HepG2 (cell line): ENCODE data around the gene CD46. TPM values are rescaled to one million over a fixed set of nuclear protein-coding genes. Genes with fewer than 3 reads are reported as not detected.

Source experiments
- ATAC-seq: fragments of 200-7000 bp; cut with Tn5 transposase; 3 replicates; pipeline ENCODE4 v1.9.1; 2020; ENCODE audit warnings: mild to moderate bottlenecking, moderate library complexity
- BruUV-seq: library from RNA; stranded (reverse); fragments of 400-500 nt; replicated peaks from 2 replicates; lab custom pipeline; 2021; lab: Mats Ljungman, UMichigan
- CTCF ChIA-PET: fragments of 300-600 bp; formaldehyde crosslinking; extraction: SDS; loops from one replicate; lab custom pipeline; 2021; ENCODE audit warnings: low total read pairs, inconsistent platforms, low intra/inter-chr PET ratio; lab: Yijun Ruan, JAX
- POLR2A ChIA-PET: fragments of 350-600 bp; sonication (Branson Sonifier 250); formaldehyde crosslinking; loops from one replicate; lab custom pipeline; 2020; ENCODE audit warnings: antibody characterized with exemption, inconsistent platforms; lab: Yijun Ruan, JAX
- DNase-seq: peaks from one replicate; pipeline ENCODE4 v3.0.0-alpha.2; 2015; ENCODE audit warnings: low spot score
- FAIRE-seq: peaks from 3 replicates; lab custom pipeline; 2011; peaks lifted over from hg19 to GRCh38; lab: Jason Lieb, UNC
- H2AFZ ChIP-seq: one replicate; pipeline ENCODE4 v1.6.1; 2011; ENCODE audit warnings: low read length, inconsistent platforms
- H3K27ac ChIP-seq: fragments of 300-600 bp; 3 replicates; pipeline ENCODE4 v1.8.0; 2011; ENCODE audit warnings: mixed run types, mild to moderate bottlenecking, mixed read lengths, low read length, inconsistent platforms; ENCODE audit not compliant: insufficient read depth; ENCODE audit errors: extremely low read length
- H3K27me3 ChIP-seq, 2 experiments: fragments of 200-600 bp in 1 of 2; 2 replicates in 1 of 2; 3 replicates in 1 of 2; pipeline versions ENCODE4 v1.6.0 to v1.8.0; 2011; ENCODE audit warnings: low read length in 2 of 2, mild to moderate bottlenecking in 2 of 2, moderate library complexity in 2 of 2, inconsistent platforms in 1 of 2; ENCODE audit not compliant: insufficient read depth in 2 of 2, control insufficient read depth in 1 of 2
- H3K36me3 ChIP-seq, 2 experiments: fragments of 200-600 bp in 1 of 2; replicated peaks in 1 of 2; 2 replicates in 1 of 2; 3 replicates in 1 of 2; pipeline versions ENCODE4 v1.5.1 to v1.8.0; 2011; ENCODE audit warnings: low read length in 2 of 2, inconsistent platforms in 1 of 2; ENCODE audit not compliant: insufficient read depth in 2 of 2, control insufficient read depth in 1 of 2
- H3K4me1 ChIP-seq: 2 replicates; pipeline ENCODE4 v1.5.1; 2012; ENCODE audit warnings: low read length, inconsistent platforms; ENCODE audit not compliant: insufficient read depth
- H3K4me2 ChIP-seq: 2 replicates; pipeline ENCODE4 v1.6.0; 2011; ENCODE audit warnings: low read depth, low read length, inconsistent platforms
- H3K4me3 ChIP-seq, 3 experiments: fragments of 200-600 bp in 1 of 3; sonication (generic), shearing (Covaris generic) in 1 of 3; replicated peaks in 1 of 3; 2 replicates each; pipeline ENCODE4 v1.5.1; 2011 to 2016; ENCODE audit warnings: low read length in 3 of 3, inconsistent platforms in 2 of 3, low read depth in 2 of 3, mild to moderate bottlenecking in 2 of 3, control low read depth in 1 of 3, mixed read lengths in 1 of 3; ENCODE audit not compliant: insufficient read depth in 1 of 3
- H3K79me2 ChIP-seq: one replicate; pipeline ENCODE4 v1.6.1; 2011; ENCODE audit warnings: low read length, inconsistent platforms; ENCODE audit not compliant: insufficient read depth
- H3K9ac ChIP-seq: 2 replicates; pipeline ENCODE4 v1.6.0; 2011; ENCODE audit warnings: mild to moderate bottlenecking, low read depth, low read length, inconsistent platforms; ENCODE audit not compliant: insufficient read depth
- H3K9me3 ChIP-seq: 2 replicates; pipeline ENCODE4 v1.5.1; 2012; ENCODE audit warnings: mild to moderate bottlenecking, low read length
- H4K20me1 ChIP-seq: 2 replicates; pipeline ENCODE4 v1.6.0; 2011; ENCODE audit warnings: inconsistent platforms, mild to moderate bottlenecking, low read length, moderate library complexity; ENCODE audit not compliant: insufficient read depth
- DBP ChIP-seq: sonication (generic); formaldehyde crosslinking; IDR thresholded peaks from 2 replicates; pipeline ENCODE4 v1.4.0; 2020; ENCODE audit warnings: missing genetic modification reagents; ENCODE audit errors: not compliant biosample characterization
- HNF4A ChIP-seq: sonication (generic); formaldehyde crosslinking; IDR thresholded peaks from 2 replicates; pipeline ENCODE4 v1.4.0; 2020; ENCODE audit warnings: missing genetic modification reagents
- SNAPC2 ChIP-seq: sonication (generic); formaldehyde crosslinking; IDR thresholded peaks from 2 replicates; pipeline ENCODE4 v1.8.1; 2022; ENCODE audit warnings: mild to moderate bottlenecking, missing genetic modification reagents
- TAF1 ChIP-seq: sonication (generic); formaldehyde crosslinking; IDR thresholded peaks from 2 replicates; pipeline ENCODE4 v1.4.0; 2020; ENCODE audit warnings: missing genetic modification reagents
- YY1 ChIP-seq: IDR thresholded peaks from 2 replicates; pipeline ENCODE4 v1.6.1; 2011; ENCODE audit warnings: low read length, low read depth, moderate library complexity, mild to moderate bottlenecking; ENCODE audit not compliant: insufficient read depth, insufficient replicate concordance
- ZNF253 ChIP-seq: sonication (generic); formaldehyde crosslinking; IDR thresholded peaks from 2 replicates; pipeline ENCODE4 v1.8.0; 2022; ENCODE audit warnings: mild to moderate bottlenecking, missing genetic modification reagents, borderline replicate concordance
- ZNF331 ChIP-seq: sonication (generic); formaldehyde crosslinking; IDR thresholded peaks from 2 replicates; pipeline ENCODE4 v1.4.0; 2020; ENCODE audit warnings: missing genetic modification reagents
- WGBS: methylation state at CpG from one replicate; pipeline ENCODE4 v1.1.6; 2017; ENCODE audit warnings: low lambda C conversion rate; 5-methylcytosine and 5-hydroxymethylcytosine counted together
- in situ Hi-C: cut with HindIII; loops from 2 replicates; pipeline ENCODE4 v1.10.0; 2017; ENCODE audit warnings: low pct_unique_long_range_greater_than_20kb; ENCODE audit not compliant: extremely low pct_ligation_motif_present
- intact Hi-C: fragments of 100-400 bp; cut with micrococcal nuclease; formaldehyde crosslinking; loops from one replicate; pipeline ENCODE4 v1.10.0; 2022; ENCODE audit not compliant: unreplicated experiment
- polyA plus RNA-seq, 8 experiments: library from polyadenylated mRNA; depleted of rRNA in 3 of 8; stranded (reverse) in 7 of 8; unstranded in 1 of 8; fragments of >200 nt; fragmentation: Illumina TruSeq in 4 of 8; extraction: Trizol in 4 of 8; gene quantifications; 2 replicates each; pipeline versions ENCODE4 v1.2.1 to v1.2.3, GENCODE V29; 2011 to 2016; ENCODE audit warnings: low read depth in 4 of 8, missing spikeins in 1 of 8, mixed read lengths in 1 of 8; ENCODE audit not compliant: insufficient read depth in 1 of 8
- total RNA-seq, 5 experiments: library from RNA; depleted of rRNA; stranded (reverse); fragments of >200 nt; fragmentation: Illumina TruSeq; extraction: Trizol; gene quantifications; 2 replicates each; pipeline ENCODE4 v1.2.3, GENCODE V29; 2016; ENCODE audit warnings: low read depth in 1 of 5
- TF ChIP-seq, protein P1 (sequence below): sonication (generic); formaldehyde crosslinking; IDR thresholded peaks from 2 replicates; pipeline ENCODE4 v1.4.0; 2020; ENCODE audit warnings: missing genetic modification reagents
- TF ChIP-seq, protein P2 (sequence below): sonication (generic); formaldehyde crosslinking; IDR thresholded peaks from 2 replicates; pipeline ENCODE4 v1.5.0; 2020; ENCODE audit warnings: missing genetic modification reagents
- TF ChIP-seq, protein P3 (sequence below): IDR thresholded peaks from 2 replicates; pipeline ENCODE4 v1.6.1; 2016
- TF ChIP-seq, protein P4 (sequence below): sonication (generic); formaldehyde crosslinking; IDR thresholded peaks from 2 replicates; pipeline ENCODE4 v1.4.0; 2020; ENCODE audit warnings: missing genetic modification reagents

The CD46 gene
- total and polyA plus RNA-seq, 2 of the 13 experiments (the other 11 are each of a cell fraction or from before 2014, with no cell fraction given): 130 to 277 TPM

- Histone ChIP-seq H4K20me1 (peaks cover 22% of the 10 kb centered on the region), H3K4me3 (no peak overlapping the region), H3K9me3 (no peaks in the 10 kb centered on the region), H3K27me3 (no peaks in the 10 kb centered on the region; a peak in 1 of 5 replicates), H3K4me1 (no peaks in the 10 kb centered on the region), H3K27ac (no peak overlapping the region), H2AFZ (no peak overlapping the region), H3K79me2 (peaks cover 44% of the 10 kb centered on the region), H3K9ac (no peak overlapping the region), H3K36me3 (peaks cover 5 to 47% of the 10 kb centered on the region in 2 experiments)
- ATAC-seq (no peak), DNase-seq (no peak), FAIRE-seq (no peak)
- ChIA-PET POLR2A (no interaction called here), CTCF (no interaction called here)
- no TSS peak for BruUV-seq
- in situ Hi-C loops (no loop called here), intact Hi-C loops (no loop called here)
- TF ChIP-seq ZNF331 (CRISPR knock-in tag) (no peak), ZNF253 (CRISPR knock-in tag) (no peak)
- TF ChIP-seq, all 625 proteins: peak for 0
- H3K4me2 ChIP-seq: no peak overlapping the region
These were observed 27.2 kb downstream of the CD46 start for GRCh38 chr1:207779008-207779407.

DNA sequence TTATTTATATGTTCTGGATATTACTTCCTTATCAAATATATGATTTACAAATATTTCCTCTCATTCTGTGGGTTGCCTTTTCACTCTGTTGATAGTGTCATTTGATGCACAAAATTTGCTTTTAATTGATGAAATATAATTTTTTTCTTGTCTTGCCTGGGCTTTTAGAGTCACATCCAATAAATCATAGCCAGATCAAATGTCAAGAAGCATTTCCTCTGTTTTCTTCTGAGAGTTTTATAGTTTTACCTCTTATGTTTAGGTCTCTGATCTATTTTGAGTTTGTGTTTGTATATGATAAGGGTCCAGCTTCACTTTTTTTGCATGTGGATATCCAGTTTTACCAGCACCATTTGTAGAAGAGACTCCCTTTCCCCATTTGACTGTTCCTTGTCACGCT is 29.5 kb downstream of the CD46 start:
- WGBS: 98% methylated on average over 1 of the region's 1 CpG
- TF ChIP-seq, protein P1, sequence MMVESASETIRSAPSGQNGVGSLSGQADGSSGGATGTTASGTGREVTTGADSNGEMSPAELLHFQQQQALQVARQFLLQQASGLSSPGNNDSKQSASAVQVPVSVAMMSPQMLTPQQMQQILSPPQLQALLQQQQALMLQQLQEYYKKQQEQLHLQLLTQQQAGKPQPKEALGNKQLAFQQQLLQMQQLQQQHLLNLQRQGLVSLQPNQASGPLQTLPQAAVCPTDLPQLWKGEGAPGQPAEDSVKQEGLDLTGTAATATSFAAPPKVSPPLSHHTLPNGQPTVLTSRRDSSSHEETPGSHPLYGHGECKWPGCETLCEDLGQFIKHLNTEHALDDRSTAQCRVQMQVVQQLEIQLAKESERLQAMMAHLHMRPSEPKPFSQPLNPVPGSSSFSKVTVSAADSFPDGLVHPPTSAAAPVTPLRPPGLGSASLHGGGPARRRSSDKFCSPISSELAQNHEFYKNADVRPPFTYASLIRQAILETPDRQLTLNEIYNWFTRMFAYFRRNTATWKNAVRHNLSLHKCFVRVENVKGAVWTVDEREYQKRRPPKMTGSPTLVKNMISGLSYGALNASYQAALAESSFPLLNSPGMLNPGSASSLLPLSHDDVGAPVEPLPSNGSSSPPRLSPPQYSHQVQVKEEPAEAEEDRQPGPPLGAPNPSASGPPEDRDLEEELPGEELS: no peak
- TF ChIP-seq HNF4A (CRISPR knock-in tag): no peak
- TF ChIP-seq, protein P2, sequence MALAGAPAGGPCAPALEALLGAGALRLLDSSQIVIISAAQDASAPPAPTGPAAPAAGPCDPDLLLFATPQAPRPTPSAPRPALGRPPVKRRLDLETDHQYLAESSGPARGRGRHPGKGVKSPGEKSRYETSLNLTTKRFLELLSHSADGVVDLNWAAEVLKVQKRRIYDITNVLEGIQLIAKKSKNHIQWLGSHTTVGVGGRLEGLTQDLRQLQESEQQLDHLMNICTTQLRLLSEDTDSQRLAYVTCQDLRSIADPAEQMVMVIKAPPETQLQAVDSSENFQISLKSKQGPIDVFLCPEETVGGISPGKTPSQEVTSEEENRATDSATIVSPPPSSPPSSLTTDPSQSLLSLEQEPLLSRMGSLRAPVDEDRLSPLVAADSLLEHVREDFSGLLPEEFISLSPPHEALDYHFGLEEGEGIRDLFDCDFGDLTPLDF (CRISPR knock-in tag): no peak
- no peak for TF ChIP-seq YY1
- TF ChIP-seq, protein P3, sequence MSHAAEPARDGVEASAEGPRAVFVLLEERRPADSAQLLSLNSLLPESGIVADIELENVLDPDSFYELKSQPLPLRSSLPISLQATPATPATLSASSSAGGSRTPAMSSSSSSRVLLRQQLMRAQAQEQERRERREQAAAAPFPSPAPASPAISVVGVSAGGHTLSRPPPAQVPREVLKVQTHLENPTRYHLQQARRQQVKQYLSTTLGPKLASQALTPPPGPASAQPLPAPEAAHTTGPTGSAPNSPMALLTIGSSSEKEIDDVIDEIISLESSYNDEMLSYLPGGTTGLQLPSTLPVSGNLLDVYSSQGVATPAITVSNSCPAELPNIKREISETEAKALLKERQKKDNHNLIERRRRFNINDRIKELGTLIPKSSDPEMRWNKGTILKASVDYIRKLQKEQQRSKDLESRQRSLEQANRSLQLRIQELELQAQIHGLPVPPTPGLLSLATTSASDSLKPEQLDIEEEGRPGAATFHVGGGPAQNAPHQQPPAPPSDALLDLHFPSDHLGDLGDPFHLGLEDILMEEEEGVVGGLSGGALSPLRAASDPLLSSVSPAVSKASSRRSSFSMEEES (CRISPR knock-in tag): no peak
- TF ChIP-seq, protein P4, sequence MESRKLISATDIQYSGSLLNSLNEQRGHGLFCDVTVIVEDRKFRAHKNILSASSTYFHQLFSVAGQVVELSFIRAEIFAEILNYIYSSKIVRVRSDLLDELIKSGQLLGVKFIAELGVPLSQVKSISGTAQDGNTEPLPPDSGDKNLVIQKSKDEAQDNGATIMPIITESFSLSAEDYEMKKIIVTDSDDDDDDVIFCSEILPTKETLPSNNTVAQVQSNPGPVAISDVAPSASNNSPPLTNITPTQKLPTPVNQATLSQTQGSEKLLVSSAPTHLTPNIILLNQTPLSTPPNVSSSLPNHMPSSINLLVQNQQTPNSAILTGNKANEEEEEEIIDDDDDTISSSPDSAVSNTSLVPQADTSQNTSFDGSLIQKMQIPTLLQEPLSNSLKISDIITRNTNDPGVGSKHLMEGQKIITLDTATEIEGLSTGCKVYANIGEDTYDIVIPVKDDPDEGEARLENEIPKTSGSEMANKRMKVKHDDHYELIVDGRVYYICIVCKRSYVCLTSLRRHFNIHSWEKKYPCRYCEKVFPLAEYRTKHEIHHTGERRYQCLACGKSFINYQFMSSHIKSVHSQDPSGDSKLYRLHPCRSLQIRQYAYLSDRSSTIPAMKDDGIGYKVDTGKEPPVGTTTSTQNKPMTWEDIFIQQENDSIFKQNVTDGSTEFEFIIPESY (CRISPR knock-in tag): no peak
- no peak for TF ChIP-seq SNAPC2 (CRISPR knock-in tag)
- TF ChIP-seq DBP (CRISPR knock-in tag): no peak
- TF ChIP-seq TAF1 (CRISPR knock-in tag): no peak

More for the DNA sequence above, 29.5 kb downstream of the CD46 start:
- in situ Hi-C loops: no loop called here
- H3K9ac ChIP-seq: no peak overlapping the region
- DNase-seq: no peak
- no peaks in the 10 kb centered on the region; a peak in 1 of 5 replicates for H3K27me3 ChIP-seq
- no peak overlapping the region for H2AFZ ChIP-seq
- CTCF ChIA-PET: no interaction called here
- ATAC-seq: no peak
- POLR2A ChIA-PET: no interaction called here
- H3K79me2 ChIP-seq: peaks cover 44% of the 10 kb centered on the region
- H3K9me3 ChIP-seq: no peaks in the 10 kb centered on the region
- H3K4me1 ChIP-seq: no peaks in the 10 kb centered on the region
- H3K36me3 ChIP-seq: peaks cover 0 to 44% of the 10 kb centered on the region in 2 experiments
- H3K4me2 ChIP-seq: no peak overlapping the region
- no peak for FAIRE-seq
- peaks cover 22% of the 10 kb centered on the region for H4K20me1 ChIP-seq
- intact Hi-C loops: no loop called here
- H3K4me3 ChIP-seq: no peak overlapping the region
- BruUV-seq: no TSS peak
- H3K27ac ChIP-seq: no peak overlapping the region
